Testis (tissue), 2 donors: Measurements from ENCODE around the gene KIF4A.

Experiments
- CTCF ChIP-seq, 3 experiments: fragments of 450-650 bp in 2 of 3; fragments of 200-600 bp in 1 of 3; sonication (generic) in 1 of 3; IDR thresholded peaks; one replicate each; pipeline ENCODE4 v1.5.1; 2016 to 2019; ENCODE audit warnings: antibody characterized with exemption in 3 of 3, mild to moderate bottlenecking in 2 of 3, moderate library complexity in 1 of 3
- POLR2A ChIP-seq: fragments of 450-650 bp; IDR thresholded peaks from one replicate; pipeline ENCODE4 v1.6.1; 2017; ENCODE audit warnings: antibody characterized with exemption, mild to moderate bottlenecking, moderate library complexity

DNA sequence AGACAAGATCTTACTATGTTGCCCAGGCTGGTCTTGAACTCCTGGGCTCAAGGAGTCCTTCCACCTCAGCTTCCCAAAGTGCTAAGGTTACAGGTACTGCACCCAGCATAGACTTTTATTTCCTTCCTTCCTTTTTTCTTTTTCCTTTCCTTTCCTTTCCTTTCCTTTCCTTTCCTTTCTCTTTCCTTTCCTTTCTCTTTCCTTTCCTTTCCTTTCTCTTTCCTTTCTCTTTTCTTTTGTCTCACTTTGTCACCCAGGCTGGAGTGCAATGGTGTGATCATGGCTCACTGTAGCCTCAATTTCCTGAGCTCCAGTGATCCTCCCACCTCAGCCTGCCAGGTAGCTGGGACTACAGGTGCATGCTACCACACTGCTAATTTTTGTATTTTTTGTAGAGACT lies 174.1 kb downstream of the KIF4A start:
- TF ChIP-seq CTCF (IDR thresholded peaks at IDR 0.05) (no peak), POLR2A (no peak)
